HL-60 (cell line): ENCODE results near the gene ASCC2.

Experiments used
- DNase-seq, 2 experiments: peaks; one replicate each; pipeline ENCODE4 v3.0.0-alpha.2; 2010 to 2020; ENCODE audit warnings: low read depth in 1 of 2, low spot score in 1 of 2
- H3K27ac ChIP-seq: fragments of 250-450 bp; sonication (Bioruptor Pico); replicated peaks from 2 replicates; pipeline ENCODE4 v1.5.1; 2020; ENCODE audit warnings: mild to moderate bottlenecking, moderate library complexity
- H3K27me3 ChIP-seq: fragments of 250-450 bp; sonication (Bioruptor Pico); 2 replicates; pipeline ENCODE4 v1.5.1; 2021; ENCODE audit warnings: mild to moderate bottlenecking, moderate library complexity; ENCODE audit not compliant: insufficient read depth, poor library complexity, severe bottlenecking
- H3K4me3 ChIP-seq: replicated peaks from 2 replicates; pipeline ENCODE4 v1.5.1; 2011; ENCODE audit warnings: mild to moderate bottlenecking, control low read depth, low read length; ENCODE audit not compliant: insufficient read depth
- CTCF ChIP-seq: IDR thresholded peaks from one replicate; pipeline ENCODE4 v1.5.1; 2011; ENCODE audit warnings: low read length, control low read depth, inconsistent platforms; ENCODE audit not compliant: insufficient read depth
- GABPA ChIP-seq: IDR thresholded peaks from 2 replicates; pipeline ENCODE4 v1.6.1; 2012; ENCODE audit warnings: low read depth
- POLR2AphosphoS5 ChIP-seq: IDR thresholded peaks from 2 replicates; pipeline ENCODE4 v1.6.1; 2012; ENCODE audit warnings: low read depth
- SPI1 ChIP-seq: IDR thresholded peaks from 2 replicates; pipeline ENCODE4 v1.6.1; 2012; ENCODE audit warnings: low read depth, mild to moderate bottlenecking, borderline replicate concordance
- TF ChIP-seq, protein P1 (sequence below): IDR thresholded peaks from 2 replicates; pipeline ENCODE4 v1.6.1; 2012; ENCODE audit warnings: low read depth; ENCODE audit not compliant: insufficient replicate concordance

The ASCC2 gene

GRCh38 chr22:29769723-29770321 lies 68.3 kb downstream of the ASCC2 start:
- no peaks in the 10 kb centered on the region for H3K27me3 ChIP-seq
- DNase-seq, result no peak
- TF ChIP-seq POLR2AphosphoS5, result no peak
- H3K4me3 ChIP-seq, result no peak overlapping the region
- no peak overlapping the region for H3K27ac ChIP-seq

GRCh38 chr22:29768052-29768693 lies 69.9 kb downstream of the ASCC2 start:
- no peak for DNase-seq

GRCh38 chr22:29767171-29768051 lies 70.7 kb downstream of the ASCC2 start, which contains the start of gene UQCR10:
TSS of gene UQCR10 (plus strand) at chr22:29767369. CDS start at chr22:29767399, 30 bp downstream.
- TF ChIP-seq POLR2AphosphoS5 (peak; percentile 78), GABPA (no peak)
- TF ChIP-seq, protein P1, sequence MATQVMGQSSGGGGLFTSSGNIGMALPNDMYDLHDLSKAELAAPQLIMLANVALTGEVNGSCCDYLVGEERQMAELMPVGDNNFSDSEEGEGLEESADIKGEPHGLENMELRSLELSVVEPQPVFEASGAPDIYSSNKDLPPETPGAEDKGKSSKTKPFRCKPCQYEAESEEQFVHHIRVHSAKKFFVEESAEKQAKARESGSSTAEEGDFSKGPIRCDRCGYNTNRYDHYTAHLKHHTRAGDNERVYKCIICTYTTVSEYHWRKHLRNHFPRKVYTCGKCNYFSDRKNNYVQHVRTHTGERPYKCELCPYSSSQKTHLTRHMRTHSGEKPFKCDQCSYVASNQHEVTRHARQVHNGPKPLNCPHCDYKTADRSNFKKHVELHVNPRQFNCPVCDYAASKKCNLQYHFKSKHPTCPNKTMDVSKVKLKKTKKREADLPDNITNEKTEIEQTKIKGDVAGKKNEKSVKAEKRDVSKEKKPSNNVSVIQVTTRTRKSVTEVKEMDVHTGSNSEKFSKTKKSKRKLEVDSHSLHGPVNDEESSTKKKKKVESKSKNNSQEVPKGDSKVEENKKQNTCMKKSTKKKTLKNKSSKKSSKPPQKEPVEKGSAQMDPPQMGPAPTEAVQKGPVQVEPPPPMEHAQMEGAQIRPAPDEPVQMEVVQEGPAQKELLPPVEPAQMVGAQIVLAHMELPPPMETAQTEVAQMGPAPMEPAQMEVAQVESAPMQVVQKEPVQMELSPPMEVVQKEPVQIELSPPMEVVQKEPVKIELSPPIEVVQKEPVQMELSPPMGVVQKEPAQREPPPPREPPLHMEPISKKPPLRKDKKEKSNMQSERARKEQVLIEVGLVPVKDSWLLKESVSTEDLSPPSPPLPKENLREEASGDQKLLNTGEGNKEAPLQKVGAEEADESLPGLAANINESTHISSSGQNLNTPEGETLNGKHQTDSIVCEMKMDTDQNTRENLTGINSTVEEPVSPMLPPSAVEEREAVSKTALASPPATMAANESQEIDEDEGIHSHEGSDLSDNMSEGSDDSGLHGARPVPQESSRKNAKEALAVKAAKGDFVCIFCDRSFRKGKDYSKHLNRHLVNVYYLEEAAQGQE, result peak; percentile 30

More at GRCh38 chr22:29768052-29768693, 69.9 kb downstream of the ASCC2 start:
- peak overlapping the region; percentile 98 for H3K4me3 ChIP-seq
- H3K27me3 ChIP-seq, result no peaks in the 10 kb centered on the region
- TF ChIP-seq POLR2AphosphoS5 (no peak), CTCF (no peak), GABPA (no peak), SPI1 (no peak)
- TF ChIP-seq, protein P1, result no peak
- H3K27ac ChIP-seq, result peak overlapping the region; percentile 75

GRCh38 chr22:29766632-29767170 lies 71.4 kb downstream of the ASCC2 start, which contains the start of gene ZMAT5:
TSS of gene ZMAT5 (minus strand) at chr22:29767007. CDS start at chr22:29748544, 18,463 bp downstream.
- Histone ChIP-seq H3K4me3 (peak within 1 kb of the TSS; percentile 98), H3K27me3 (no peaks in the 10 kb centered on the region), H3K27ac (peak within 1 kb of the TSS; percentile 75)
- TF ChIP-seq GABPA (no peak), POLR2AphosphoS5 (peak; percentile 56), CTCF (no peak), SPI1 (0 out of 2 replicates have a peak, but pooled peaks have one; percentile 45)
- TF ChIP-seq, protein P1, result peak; percentile 36
- peak; percentile 97 to 99 for DNase-seq

More at GRCh38 chr22:29767171-29768051, 70.7 kb downstream of the ASCC2 start, which contains the start of gene UQCR10:
- Histone ChIP-seq H3K27me3 (no peaks in the 10 kb centered on the region), H3K27ac (peak within 1 kb of the TSS; percentile 75), H3K4me3 (peak within 1 kb of the TSS; percentile 98)
- peak; percentile 72 to 94 for DNase-seq
